ENCODE measurements around the gene TCF7L1. TPM values are rescaled to one million over a fixed set of nuclear protein-coding genes. Genes with fewer than 3 reads are reported as not detected.

Gene TCF7L1
- total and polyA plus RNA-seq, 9 of the 15 experiments (the other 6 are each of a cell fraction or from before 2014, with no cell fraction given): 0.03 to 0.11 (median 0.07) TPM; not detected in 5

- no peaks in the 10 kb centered on the region for H3K79me2 ChIP-seq (ENCODE audit: control insufficient read depth, insufficient read depth, low read length)
- H3K36me3 ChIP-seq (ENCODE audit: control insufficient read depth, insufficient read depth, low read length): no peaks in the 10 kb centered on the region
- in situ Hi-C loops (cut with MboI) (no loop called here), intact Hi-C loops (cut with micrococcal nuclease) (no loop called here)
- ATAC-seq (no peak), DNase-seq (ENCODE audit: extremely low read depth in 1 of 4, low spot score in 3 of 4) (no peak), FAIRE-seq (no peak)
- no peaks in the 10 kb centered on the region for H3K9me3 ChIP-seq (replicated peaks; ENCODE audit: control insufficient read depth, insufficient read depth, low read depth, low read length)
- H4K20me1 ChIP-seq (replicated peaks; ENCODE audit: control insufficient read depth, insufficient read depth, low read length): no peaks in the 10 kb centered on the region
- no peak overlapping the region for H3K4me2 ChIP-seq (ENCODE audit: insufficient read depth, low read length)
- WGBS (ENCODE audit: insufficient coverage, low coverage, missing lambda C conversion rate): 1% methylated on average over 7 of the region's 7 CpGs
- no peak overlapping the region for H3K4me3 ChIP-seq
- no peak overlapping the region for H3K9ac ChIP-seq (ENCODE audit: insufficient read depth in 1 of 2, low read depth in 2 of 2, low read length in 2 of 2)
- CTCF ChIA-PET (ENCODE audit: low intra/inter-chr PET ratio): no interaction called here
- no TSS peak for BruUV-seq (replicated peaks)
- H3K9me1 ChIP-seq (ENCODE audit: control insufficient read depth, insufficient read depth, low read length): no peaks in the 10 kb centered on the region
- H3K27me3 ChIP-seq (ENCODE audit: control insufficient read depth in 2 of 2, insufficient read depth in 2 of 2, low read length in 2 of 2): peaks cover 32 to 69% of the 10 kb centered on the region in 2 experiments; a peak in 3 of 5 replicates
- H2AFZ ChIP-seq (ENCODE audit: low read depth, low read length): no peak overlapping the region
- no peak for TF ChIP-seq ZNF717 (CRISPR knock-in tag; IDR thresholded peaks at IDR 0.05)
- TF ChIP-seq RAD21 (CRISPR knock-in tag; conservative IDR thresholded peaks at IDR 0.05 in 1 of 2, IDR thresholded peaks at IDR 0.05 in 1 of 2): no peak
- TF ChIP-seq RAD51 (IDR thresholded peaks at IDR 0.05; ENCODE audit: borderline replicate concordance, low read depth): no peak
- no peak for TF ChIP-seq CGGBP1 (CRISPR knock-in tag; IDR thresholded peaks at IDR 0.05)
- no peak for TF ChIP-seq KLF13 (tag; IDR thresholded peaks at IDR 0.05; ENCODE audit: borderline replicate concordance, low read depth)
- no peak for TF ChIP-seq PHF20 (IDR thresholded peaks at IDR 0.05; ENCODE audit: partially characterized antibody)
- POLR2A ChIA-PET: interaction anchor here (0.5 kb wide), 1 partner anchor 87 kb away, joined by 3 read pairs; no protein-coding TSS in a partner anchor
- H3K27ac ChIP-seq (ENCODE audit: extremely low read depth, low read depth, low read length): no peak overlapping the region
- 0 out of 5 replicates have a peak, but pooled peaks cover 0 to 3% of the 10 kb centered on the region in 2 experiments for H3K4me1 ChIP-seq (replicated peaks in 1 of 2; ENCODE audit: control insufficient read depth in 2 of 2, insufficient read depth in 2 of 2, low read length in 2 of 2)
Measured at GRCh38 chr2:85257970-85258605, 124.9 kb downstream of the TCF7L1 start.

Data from K562 (cell line).